SK-N-SH treated with all-trans-retinoic acid at 6 μM for 48 hours (cell line): ENCODE results near the gene SEC24A.

Experiments
- ESRRG ChIP-seq: fragments of 250-450 bp; sonication (Bioruptor Pico); IDR thresholded peaks from 2 replicates; pipeline ENCODE4 v1.6.1; 2021; ENCODE audit warnings: mild to moderate bottlenecking
- PATZ1 ChIP-seq: fragments of 250-450 bp; sonication (Bioruptor Pico); IDR thresholded peaks from 2 replicates; pipeline ENCODE4 v1.8.0; 2020; ENCODE audit warnings: mild to moderate bottlenecking, moderate library complexity, borderline replicate concordance
- RARB ChIP-seq: fragments of 250-450 bp; sonication (Bioruptor Pico); IDR thresholded peaks from 2 replicates; pipeline ENCODE4 v1.8.0; 2021; ENCODE audit warnings: mild to moderate bottlenecking, moderate library complexity
- ZNF70 ChIP-seq: fragments of 450-650 bp; formaldehyde crosslinking; IDR thresholded peaks from 2 replicates; pipeline ENCODE4 v1.5.0; 2020; ENCODE audit warnings: mild to moderate bottlenecking, moderate library complexity

DNA sequence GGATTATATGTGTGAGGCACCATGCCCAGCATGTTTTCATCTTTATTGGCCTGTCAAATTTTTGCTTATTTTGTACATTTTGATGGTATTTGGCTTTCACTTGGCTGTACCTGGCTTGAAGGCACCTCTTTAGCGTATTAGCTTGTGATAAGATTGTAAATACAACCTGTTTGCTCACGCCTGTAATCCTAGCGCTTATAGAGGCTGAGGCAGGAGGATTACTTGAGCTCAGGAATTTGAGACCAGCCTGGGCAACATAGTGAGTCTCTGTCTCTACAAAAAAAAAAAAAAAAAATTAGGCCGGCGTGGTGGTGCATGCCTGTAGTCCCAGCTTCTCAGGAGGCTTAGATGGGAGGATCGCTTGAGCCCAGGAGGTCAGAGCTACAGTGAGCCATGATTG, 11.3 kb downstream of the SEC24A start:
- TF ChIP-seq PATZ1 (CRISPR knock-in tag) = no peak
- TF ChIP-seq ESRRG (CRISPR knock-in tag) = no peak
- TF ChIP-seq RARB (CRISPR knock-in tag) = no peak
- TF ChIP-seq ZNF70 = no peak
